NT2/D1 (cell line): Measurements from ENCODE around the gene NOB1.

Source experiments
- SUZ12 ChIP-seq: IDR thresholded peaks from 2 replicates; pipeline ENCODE4 v1.6.1; 2011; ENCODE audit not compliant: insufficient read length, insufficient read depth; ENCODE audit errors: extremely low read depth
- YY1 ChIP-seq: IDR thresholded peaks from 2 replicates; pipeline ENCODE4 v1.6.1; 2011; ENCODE audit not compliant: insufficient read length, insufficient read depth
- ZNF274 ChIP-seq: IDR thresholded peaks from 2 replicates; pipeline ENCODE4 v1.6.1; 2011; ENCODE audit warnings: mild to moderate bottlenecking, low read depth, low read length

GRCh38 chr16:69794486-69794885 lies 39.8 kb upstream of the NOB1 start:
- TF ChIP-seq YY1 (no peak), SUZ12 (no peak), ZNF274 (no peak)
